ENCODE results near the gene ZNF396.

DNA sequence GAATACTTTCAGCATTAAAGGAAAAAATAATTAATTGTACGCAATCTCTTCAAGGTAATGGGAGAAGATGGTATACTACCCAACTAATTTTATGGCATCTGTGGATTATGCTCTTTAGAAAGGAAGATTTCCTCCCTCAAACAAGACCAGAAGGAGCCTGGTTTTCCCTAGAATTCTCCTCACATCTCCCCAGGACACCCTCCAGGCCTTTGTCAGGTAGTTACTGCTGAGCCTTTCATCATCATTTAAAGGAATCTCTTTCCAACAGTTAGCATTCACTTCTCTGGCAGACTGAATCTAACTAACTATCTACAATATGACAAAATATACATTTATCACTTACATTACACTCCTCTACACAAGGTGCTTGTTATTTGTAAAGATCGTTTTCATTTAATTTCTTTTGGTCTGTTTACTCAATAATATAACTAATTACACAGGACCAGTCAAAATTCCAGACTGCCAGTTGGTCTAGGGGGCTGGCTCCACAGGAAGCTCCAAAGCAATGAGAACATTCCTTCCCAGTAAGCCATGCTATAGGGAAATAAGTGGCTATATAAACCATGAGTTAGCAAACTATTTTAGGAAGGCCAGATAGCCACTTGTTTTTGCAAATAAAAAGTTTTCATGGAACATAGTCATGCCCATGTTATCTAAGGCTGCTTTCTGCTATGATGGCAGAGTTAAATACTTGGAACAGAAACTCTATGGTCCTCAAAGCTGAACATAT lies 52.0 kb downstream of the ZNF396 start:
- TF ChIP-seq, protein P1, sequence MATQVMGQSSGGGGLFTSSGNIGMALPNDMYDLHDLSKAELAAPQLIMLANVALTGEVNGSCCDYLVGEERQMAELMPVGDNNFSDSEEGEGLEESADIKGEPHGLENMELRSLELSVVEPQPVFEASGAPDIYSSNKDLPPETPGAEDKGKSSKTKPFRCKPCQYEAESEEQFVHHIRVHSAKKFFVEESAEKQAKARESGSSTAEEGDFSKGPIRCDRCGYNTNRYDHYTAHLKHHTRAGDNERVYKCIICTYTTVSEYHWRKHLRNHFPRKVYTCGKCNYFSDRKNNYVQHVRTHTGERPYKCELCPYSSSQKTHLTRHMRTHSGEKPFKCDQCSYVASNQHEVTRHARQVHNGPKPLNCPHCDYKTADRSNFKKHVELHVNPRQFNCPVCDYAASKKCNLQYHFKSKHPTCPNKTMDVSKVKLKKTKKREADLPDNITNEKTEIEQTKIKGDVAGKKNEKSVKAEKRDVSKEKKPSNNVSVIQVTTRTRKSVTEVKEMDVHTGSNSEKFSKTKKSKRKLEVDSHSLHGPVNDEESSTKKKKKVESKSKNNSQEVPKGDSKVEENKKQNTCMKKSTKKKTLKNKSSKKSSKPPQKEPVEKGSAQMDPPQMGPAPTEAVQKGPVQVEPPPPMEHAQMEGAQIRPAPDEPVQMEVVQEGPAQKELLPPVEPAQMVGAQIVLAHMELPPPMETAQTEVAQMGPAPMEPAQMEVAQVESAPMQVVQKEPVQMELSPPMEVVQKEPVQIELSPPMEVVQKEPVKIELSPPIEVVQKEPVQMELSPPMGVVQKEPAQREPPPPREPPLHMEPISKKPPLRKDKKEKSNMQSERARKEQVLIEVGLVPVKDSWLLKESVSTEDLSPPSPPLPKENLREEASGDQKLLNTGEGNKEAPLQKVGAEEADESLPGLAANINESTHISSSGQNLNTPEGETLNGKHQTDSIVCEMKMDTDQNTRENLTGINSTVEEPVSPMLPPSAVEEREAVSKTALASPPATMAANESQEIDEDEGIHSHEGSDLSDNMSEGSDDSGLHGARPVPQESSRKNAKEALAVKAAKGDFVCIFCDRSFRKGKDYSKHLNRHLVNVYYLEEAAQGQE (IDR thresholded peaks at IDR 0.05; ENCODE audit: unreplicated experiment), result no peak
- TF ChIP-seq CTCF (conservative IDR thresholded peaks at IDR 0.05; ENCODE audit: low read depth in 2 of 2), result no peak

All from GM23338 (cell line).